Activated naive CD8-positive, alpha-beta T cell (primary cell): Measurements from ENCODE around the gene MTG2.

Experiments
- H3K27ac Mint-ChIP-seq: one replicate; pipeline ENCODE4 v1.8.0; 2021; ENCODE audit warnings: mixed read lengths
- H3K27me3 Mint-ChIP-seq: one replicate; pipeline ENCODE4 v1.8.0; 2021; ENCODE audit warnings: mixed read lengths
- H3K36me3 Mint-ChIP-seq: one replicate; pipeline ENCODE4 v1.8.0; 2021; ENCODE audit warnings: mixed read lengths
- H3K4me1 Mint-ChIP-seq: one replicate; pipeline ENCODE4 v1.8.0; 2021; ENCODE audit warnings: low read depth, mixed read lengths
- H3K4me3 Mint-ChIP-seq: one replicate; pipeline ENCODE4 v1.8.0; 2021; ENCODE audit warnings: mild to moderate bottlenecking, mixed read lengths
- H3K9me3 Mint-ChIP-seq: one replicate; pipeline ENCODE4 v1.8.0; 2021; ENCODE audit warnings: low read depth, mixed read lengths

MTG2 gene

GRCh38 chr20:62155428-62156253 lies 27.2 kb upstream of the MTG2 start:
- H3K36me3 Mint-ChIP-seq: peaks cover 10% of the 10 kb centered on the region
- no peaks in the 10 kb centered on the region for H3K27me3 Mint-ChIP-seq
- no peak overlapping the region for H3K27ac Mint-ChIP-seq
- peaks cover 3% of the 10 kb centered on the region for H3K9me3 Mint-ChIP-seq
- peaks cover 11% of the 10 kb centered on the region for H3K4me1 Mint-ChIP-seq
- H3K4me3 Mint-ChIP-seq: no peak overlapping the region

DNA sequence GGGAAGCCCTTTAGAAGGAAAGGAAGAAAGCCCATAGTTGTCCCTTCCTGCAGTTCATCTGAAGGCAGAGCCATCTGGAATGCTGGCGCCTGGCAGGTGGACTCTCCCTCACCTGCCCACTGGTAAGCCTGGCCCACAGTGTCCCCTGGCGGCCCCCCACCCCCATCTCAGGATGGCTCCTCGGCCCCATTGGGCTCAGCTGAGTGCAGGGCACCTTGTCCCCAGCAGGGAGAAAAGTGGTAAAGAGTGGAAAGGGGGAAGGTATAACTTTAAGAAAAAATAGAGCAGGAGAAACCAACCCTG lies 26.6 kb upstream of the MTG2 start:
- Mint-ChIP-seq H3K4me3 (no peak overlapping the region), H3K4me1 (peaks cover 11% of the 10 kb centered on the region), H3K9me3 (peaks cover 3% of the 10 kb centered on the region), H3K27me3 (no peaks in the 10 kb centered on the region), H3K27ac (no peak overlapping the region), H3K36me3 (peaks cover 10% of the 10 kb centered on the region)

GRCh38 chr20:62156592-62157386 lies 26.0 kb upstream of the MTG2 start:
- no peaks in the 10 kb centered on the region for H3K27me3 Mint-ChIP-seq
- H3K4me3 Mint-ChIP-seq: no peak overlapping the region
- peaks cover 11% of the 10 kb centered on the region for H3K4me1 Mint-ChIP-seq
- peaks cover 10% of the 10 kb centered on the region for H3K36me3 Mint-ChIP-seq
- no peak overlapping the region for H3K27ac Mint-ChIP-seq
- H3K9me3 Mint-ChIP-seq: peaks cover 3% of the 10 kb centered on the region

DNA sequence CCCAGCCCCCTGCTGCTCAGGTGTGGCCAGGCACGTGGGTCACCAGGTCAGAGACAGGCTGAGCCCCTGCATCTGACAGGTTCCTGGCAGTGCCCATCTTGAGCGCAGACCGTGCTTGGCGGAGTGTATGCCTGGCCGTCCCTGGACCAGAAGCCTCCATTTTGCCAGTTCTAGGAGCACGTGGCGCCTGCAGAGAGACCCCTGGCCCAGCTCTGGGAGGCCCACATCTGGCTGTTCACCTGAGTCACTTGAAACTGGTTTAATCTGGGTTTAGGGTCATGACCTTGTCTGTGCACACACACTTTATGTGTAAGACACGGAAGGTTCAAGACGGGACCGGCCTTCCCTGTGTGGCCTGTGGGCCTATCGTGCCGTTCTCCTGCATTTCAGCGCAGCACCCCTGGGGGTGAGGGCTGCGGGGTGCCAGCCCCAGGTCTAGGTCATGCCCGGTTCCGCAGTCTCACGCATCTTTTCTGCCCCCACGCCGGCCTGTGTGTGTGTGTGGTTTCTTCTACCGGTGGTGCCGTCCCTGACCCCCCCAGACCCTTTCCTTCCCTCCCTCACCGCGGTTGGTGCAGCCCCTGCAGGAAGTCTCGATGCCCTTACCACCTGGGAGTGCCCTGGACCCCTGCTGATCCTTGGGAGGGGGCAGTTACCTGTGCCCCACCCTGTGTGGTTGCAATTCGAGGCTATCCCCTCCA lies 25.3 kb upstream of the MTG2 start:
- Mint-ChIP-seq H3K9me3 (peaks cover 3% of the 10 kb centered on the region), H3K36me3 (peaks cover 10% of the 10 kb centered on the region), H3K27me3 (no peaks in the 10 kb centered on the region), H3K4me3 (no peak overlapping the region), H3K27ac (no peak overlapping the region), H3K4me1 (peaks cover 9% of the 10 kb centered on the region)

DNA sequence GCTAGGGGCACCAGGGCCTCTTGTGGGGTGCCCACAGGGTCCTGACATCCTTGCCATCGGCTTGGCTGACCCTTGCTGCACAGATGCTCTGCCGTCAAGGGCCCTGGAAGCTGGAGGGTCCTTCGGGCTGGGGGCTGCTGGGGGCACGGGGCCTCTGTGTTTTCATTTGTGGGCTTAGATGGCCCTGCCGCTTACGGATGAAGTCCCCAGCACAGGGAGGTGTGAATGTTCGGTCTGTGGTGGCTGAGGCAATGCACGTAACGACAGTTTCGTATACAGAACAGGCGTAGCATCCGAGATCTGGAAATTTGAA lies 24.8 kb upstream of the MTG2 start:
- Mint-ChIP-seq H3K4me1 (peaks cover 9% of the 10 kb centered on the region), H3K36me3 (peaks cover 7% of the 10 kb centered on the region), H3K27ac (no peak overlapping the region), H3K4me3 (no peak overlapping the region), H3K27me3 (no peaks in the 10 kb centered on the region), H3K9me3 (no peaks in the 10 kb centered on the region)

- no peak overlapping the region for H3K27ac Mint-ChIP-seq
- peaks cover 3% of the 10 kb centered on the region for H3K36me3 Mint-ChIP-seq
- peaks cover 9% of the 10 kb centered on the region for H3K4me1 Mint-ChIP-seq
- H3K9me3 Mint-ChIP-seq: no peaks in the 10 kb centered on the region
- H3K27me3 Mint-ChIP-seq: no peaks in the 10 kb centered on the region
- no peak overlapping the region for H3K4me3 Mint-ChIP-seq
Measured at GRCh38 chr20:62158541-62158940, 24.3 kb upstream of the MTG2 start.

DNA sequence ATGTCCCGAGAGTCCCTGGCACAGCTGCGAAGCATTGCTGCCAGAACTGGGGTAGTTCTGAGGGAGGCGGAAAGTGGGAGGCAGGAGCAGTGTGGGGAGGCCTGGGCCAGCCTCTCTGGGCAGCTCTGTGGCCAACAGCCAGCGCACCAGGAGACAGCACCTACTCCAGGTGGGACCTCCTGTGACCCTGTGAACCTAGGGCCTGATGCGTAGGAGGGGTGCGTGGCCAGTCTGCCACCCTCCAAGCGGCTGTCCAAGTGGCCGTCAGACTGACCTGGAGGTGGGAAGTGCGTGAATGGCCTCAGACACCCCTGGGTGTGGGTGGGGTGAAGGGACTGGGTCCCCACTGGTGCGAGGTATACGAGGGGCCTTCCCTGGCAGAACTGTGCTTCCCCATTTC lies 23.8 kb upstream of the MTG2 start:
- H3K27me3 Mint-ChIP-seq: no peaks in the 10 kb centered on the region
- no peak overlapping the region for H3K4me3 Mint-ChIP-seq
- peaks cover 9% of the 10 kb centered on the region for H3K4me1 Mint-ChIP-seq
- no peaks in the 10 kb centered on the region for H3K9me3 Mint-ChIP-seq
- H3K27ac Mint-ChIP-seq: no peak overlapping the region
- H3K36me3 Mint-ChIP-seq: peaks cover under 1% of the 10 kb centered on the region

- Mint-ChIP-seq H3K36me3 (no peaks in the 10 kb centered on the region), H3K4me1 (peaks cover 9% of the 10 kb centered on the region), H3K27ac (no peak overlapping the region), H3K4me3 (no peak overlapping the region), H3K9me3 (no peaks in the 10 kb centered on the region), H3K27me3 (no peaks in the 10 kb centered on the region)
Measured at GRCh38 chr20:62159839-62160238, 23.0 kb upstream of the MTG2 start.

GRCh38 chr20:62160253-62160652 lies 22.6 kb upstream of the MTG2 start:
- H3K4me1 Mint-ChIP-seq: peaks cover 9% of the 10 kb centered on the region
- H3K9me3 Mint-ChIP-seq: no peaks in the 10 kb centered on the region
- no peaks in the 10 kb centered on the region for H3K36me3 Mint-ChIP-seq
- H3K27me3 Mint-ChIP-seq: no peaks in the 10 kb centered on the region
- no peak overlapping the region for H3K27ac Mint-ChIP-seq
- no peak overlapping the region for H3K4me3 Mint-ChIP-seq

DNA sequence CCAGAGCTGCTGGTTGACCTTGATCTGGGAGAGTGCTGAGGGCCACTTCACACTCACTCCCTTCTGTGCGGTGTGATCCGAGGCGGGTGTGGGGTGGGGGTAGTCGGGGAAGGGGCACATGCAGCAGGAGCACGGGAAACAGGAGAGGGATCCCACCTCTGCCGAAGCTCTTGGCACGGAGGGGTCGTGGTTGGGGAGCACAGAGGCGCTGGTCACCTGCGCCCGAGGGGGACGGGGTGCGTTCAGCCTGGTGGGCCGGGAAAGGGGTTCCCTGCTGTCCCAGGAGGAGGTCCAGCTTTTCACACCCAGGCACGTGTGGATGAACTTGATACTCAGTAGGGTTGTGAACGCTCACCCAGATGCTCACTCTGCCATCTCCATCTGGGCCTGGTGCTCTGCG lies 22.0 kb upstream of the MTG2 start:
- Mint-ChIP-seq H3K27ac (no peak overlapping the region), H3K4me1 (peaks cover 9% of the 10 kb centered on the region), H3K27me3 (no peaks in the 10 kb centered on the region), H3K36me3 (no peaks in the 10 kb centered on the region), H3K4me3 (no peak overlapping the region), H3K9me3 (no peaks in the 10 kb centered on the region)

GRCh38 chr20:62161347-62161746 lies 21.5 kb upstream of the MTG2 start:
- no peaks in the 10 kb centered on the region for H3K36me3 Mint-ChIP-seq

GRCh38 chr20:62162765-62163484 lies 19.9 kb upstream of the MTG2 start:
- peaks cover 9% of the 10 kb centered on the region for H3K4me1 Mint-ChIP-seq
- no peak overlapping the region for H3K4me3 Mint-ChIP-seq
- no peak overlapping the region for H3K27ac Mint-ChIP-seq
- no peaks in the 10 kb centered on the region for H3K36me3 Mint-ChIP-seq
- no peaks in the 10 kb centered on the region for H3K27me3 Mint-ChIP-seq
- H3K9me3 Mint-ChIP-seq: no peaks in the 10 kb centered on the region

More at GRCh38 chr20:62161347-62161746, 21.5 kb upstream of the MTG2 start:
- Mint-ChIP-seq H3K9me3 (no peaks in the 10 kb centered on the region), H3K27me3 (no peaks in the 10 kb centered on the region), H3K27ac (no peak overlapping the region), H3K4me3 (no peak overlapping the region), H3K4me1 (peaks cover 9% of the 10 kb centered on the region)

DNA sequence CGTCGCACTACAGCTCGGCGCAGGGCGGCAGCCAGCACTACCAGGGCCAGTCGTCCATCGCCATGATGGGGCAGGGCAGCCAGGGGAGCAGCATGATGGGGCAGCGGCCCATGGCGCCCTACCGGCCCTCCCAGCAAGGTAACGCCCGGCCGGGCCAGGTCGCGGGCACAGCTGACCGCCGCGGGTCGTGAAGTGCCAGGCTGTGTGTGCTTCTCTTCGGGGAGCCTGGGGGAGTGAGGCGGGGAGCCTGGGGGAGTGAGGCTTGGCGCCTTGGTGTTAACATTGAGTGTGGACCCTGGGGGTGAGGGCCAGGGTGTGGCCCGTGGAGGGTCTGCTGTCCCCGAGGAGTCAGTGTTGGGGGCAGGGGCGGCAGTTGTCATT lies 19.4 kb upstream of the MTG2 start:
- H3K4me3 Mint-ChIP-seq: no peak overlapping the region
- H3K27me3 Mint-ChIP-seq: no peaks in the 10 kb centered on the region
- no peak overlapping the region for H3K27ac Mint-ChIP-seq
- H3K36me3 Mint-ChIP-seq: no peaks in the 10 kb centered on the region
- H3K4me1 Mint-ChIP-seq: peaks cover 9% of the 10 kb centered on the region
- no peaks in the 10 kb centered on the region for H3K9me3 Mint-ChIP-seq

DNA sequence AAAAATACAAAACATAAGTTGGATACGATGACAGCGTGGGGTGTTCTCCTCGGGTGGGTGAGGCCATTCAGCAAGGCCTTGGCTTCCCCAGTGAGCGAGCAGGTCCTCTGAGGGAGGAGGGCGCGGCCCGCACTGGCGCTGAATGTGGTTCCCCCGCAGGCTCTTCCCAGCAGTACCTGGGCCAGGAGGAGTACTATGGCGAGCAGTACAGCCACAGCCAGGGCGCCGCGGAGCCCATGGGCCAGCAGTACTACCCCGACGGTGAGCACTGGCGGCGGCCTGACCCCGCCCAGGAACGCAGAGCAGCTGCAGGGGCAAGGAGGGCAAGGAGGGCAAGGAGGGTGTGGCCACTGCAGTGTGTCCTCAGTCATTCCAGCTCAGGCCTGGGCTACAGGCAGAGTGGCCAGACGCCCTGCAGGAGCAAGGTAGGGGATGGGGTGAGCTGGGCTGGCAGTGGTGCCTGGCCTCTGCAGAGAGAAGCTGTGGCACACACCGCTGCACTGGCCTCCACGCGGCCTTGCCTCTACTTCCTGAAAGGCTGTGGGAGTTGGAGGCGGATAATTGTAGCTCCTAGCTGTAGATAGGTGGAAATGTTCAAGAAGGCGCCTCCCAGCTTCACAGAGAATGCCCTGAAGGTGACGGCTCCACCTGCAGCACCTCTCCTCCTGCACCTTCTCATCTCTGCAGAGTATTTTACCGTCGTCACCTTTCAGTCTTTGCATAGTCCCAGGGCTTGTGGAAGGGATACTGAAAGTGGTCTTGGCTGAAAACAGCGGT lies 18.7 kb upstream of the MTG2 start:
- Mint-ChIP-seq H3K36me3 (no peaks in the 10 kb centered on the region), H3K27ac (no peak overlapping the region), H3K27me3 (no peaks in the 10 kb centered on the region), H3K4me3 (no peak overlapping the region), H3K4me1 (peaks cover 8% of the 10 kb centered on the region), H3K9me3 (no peaks in the 10 kb centered on the region)
